Thyroid gland (tissue), 4 donors: ENCODE results near the gene MPPE1.

Experiments
- CTCF ChIP-seq, 6 experiments: fragments of 200-600 bp in 3 of 6; fragments of 450-650 bp in 3 of 6; sonication (generic) in 3 of 6; IDR thresholded peaks; one replicate each; pipeline ENCODE4 v1.5.1; 2016 to 2019; ENCODE audit warnings: antibody characterized with exemption in 6 of 6, mild to moderate bottlenecking in 2 of 6, inconsistent platforms in 1 of 6, moderate library complexity in 1 of 6
- POLR2A ChIP-seq, 2 donors: fragments of 450-650 bp; IDR thresholded peaks; one replicate each; pipeline ENCODE4 v1.6.1; 2017; ENCODE audit warnings: antibody characterized with exemption in 2 of 2, mild to moderate bottlenecking in 2 of 2, moderate library complexity in 1 of 2

GRCh38 chr18:11839556-11839955 is 68.6 kb downstream of the MPPE1 start:
- TF ChIP-seq CTCF (IDR thresholded peaks at IDR 0.05) (no peak), POLR2A (IDR thresholded peaks at IDR 0.05) (no peak)
